ENCODE measurements around the gene SIDT2.

DNA sequence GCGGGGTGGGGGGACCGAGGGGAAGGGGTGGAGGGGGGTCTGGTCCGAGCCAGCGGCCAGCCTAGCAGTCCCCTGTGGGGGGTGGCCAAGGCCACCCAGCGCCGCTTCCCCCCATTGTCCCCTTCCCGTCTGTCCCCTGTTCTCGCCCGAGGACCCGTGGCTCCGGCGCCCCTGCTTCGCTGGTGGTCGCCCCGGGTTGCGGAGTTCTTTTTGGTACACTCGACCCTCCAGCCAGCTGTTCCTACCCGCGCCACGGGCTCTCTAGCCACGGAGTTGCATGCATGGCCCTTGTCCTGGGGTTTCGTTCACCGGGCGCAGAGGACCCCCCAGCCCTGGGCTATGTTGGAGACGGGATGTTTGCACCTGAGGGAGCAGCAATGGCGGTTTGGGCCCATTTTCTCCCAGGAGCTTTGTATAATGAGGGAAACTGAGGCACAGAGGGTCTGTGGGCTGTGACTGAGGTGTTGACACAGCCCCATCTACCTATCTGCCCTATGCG, 54.4 kb downstream of the SIDT2 start:
- TF ChIP-seq, protein P1, sequence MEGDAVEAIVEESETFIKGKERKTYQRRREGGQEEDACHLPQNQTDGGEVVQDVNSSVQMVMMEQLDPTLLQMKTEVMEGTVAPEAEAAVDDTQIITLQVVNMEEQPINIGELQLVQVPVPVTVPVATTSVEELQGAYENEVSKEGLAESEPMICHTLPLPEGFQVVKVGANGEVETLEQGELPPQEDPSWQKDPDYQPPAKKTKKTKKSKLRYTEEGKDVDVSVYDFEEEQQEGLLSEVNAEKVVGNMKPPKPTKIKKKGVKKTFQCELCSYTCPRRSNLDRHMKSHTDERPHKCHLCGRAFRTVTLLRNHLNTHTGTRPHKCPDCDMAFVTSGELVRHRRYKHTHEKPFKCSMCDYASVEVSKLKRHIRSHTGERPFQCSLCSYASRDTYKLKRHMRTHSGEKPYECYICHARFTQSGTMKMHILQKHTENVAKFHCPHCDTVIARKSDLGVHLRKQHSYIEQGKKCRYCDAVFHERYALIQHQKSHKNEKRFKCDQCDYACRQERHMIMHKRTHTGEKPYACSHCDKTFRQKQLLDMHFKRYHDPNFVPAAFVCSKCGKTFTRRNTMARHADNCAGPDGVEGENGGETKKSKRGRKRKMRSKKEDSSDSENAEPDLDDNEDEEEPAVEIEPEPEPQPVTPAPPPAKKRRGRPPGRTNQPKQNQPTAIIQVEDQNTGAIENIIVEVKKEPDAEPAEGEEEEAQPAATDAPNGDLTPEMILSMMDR (IDR thresholded peaks at IDR 0.05; ENCODE audit: poor library complexity, severe bottlenecking) = no peak
- no peak for TF ChIP-seq EZH2 (IDR thresholded peaks at IDR 0.05; ENCODE audit: borderline replicate concordance, insufficient read depth, low read length, poor library complexity, severe bottlenecking)
- TF ChIP-seq TAF1 (IDR thresholded peaks at IDR 0.05; ENCODE audit: low read depth) = no peak
- TF ChIP-seq MXI1 (conservative IDR thresholded peaks at IDR 0.05; ENCODE audit: poor library complexity, severe bottlenecking) = peak; percentile 11
- TF ChIP-seq EP300 (conservative IDR thresholded peaks at IDR 0.05; ENCODE audit: poor library complexity, severe bottlenecking) = no peak
- TF ChIP-seq, protein P2, sequence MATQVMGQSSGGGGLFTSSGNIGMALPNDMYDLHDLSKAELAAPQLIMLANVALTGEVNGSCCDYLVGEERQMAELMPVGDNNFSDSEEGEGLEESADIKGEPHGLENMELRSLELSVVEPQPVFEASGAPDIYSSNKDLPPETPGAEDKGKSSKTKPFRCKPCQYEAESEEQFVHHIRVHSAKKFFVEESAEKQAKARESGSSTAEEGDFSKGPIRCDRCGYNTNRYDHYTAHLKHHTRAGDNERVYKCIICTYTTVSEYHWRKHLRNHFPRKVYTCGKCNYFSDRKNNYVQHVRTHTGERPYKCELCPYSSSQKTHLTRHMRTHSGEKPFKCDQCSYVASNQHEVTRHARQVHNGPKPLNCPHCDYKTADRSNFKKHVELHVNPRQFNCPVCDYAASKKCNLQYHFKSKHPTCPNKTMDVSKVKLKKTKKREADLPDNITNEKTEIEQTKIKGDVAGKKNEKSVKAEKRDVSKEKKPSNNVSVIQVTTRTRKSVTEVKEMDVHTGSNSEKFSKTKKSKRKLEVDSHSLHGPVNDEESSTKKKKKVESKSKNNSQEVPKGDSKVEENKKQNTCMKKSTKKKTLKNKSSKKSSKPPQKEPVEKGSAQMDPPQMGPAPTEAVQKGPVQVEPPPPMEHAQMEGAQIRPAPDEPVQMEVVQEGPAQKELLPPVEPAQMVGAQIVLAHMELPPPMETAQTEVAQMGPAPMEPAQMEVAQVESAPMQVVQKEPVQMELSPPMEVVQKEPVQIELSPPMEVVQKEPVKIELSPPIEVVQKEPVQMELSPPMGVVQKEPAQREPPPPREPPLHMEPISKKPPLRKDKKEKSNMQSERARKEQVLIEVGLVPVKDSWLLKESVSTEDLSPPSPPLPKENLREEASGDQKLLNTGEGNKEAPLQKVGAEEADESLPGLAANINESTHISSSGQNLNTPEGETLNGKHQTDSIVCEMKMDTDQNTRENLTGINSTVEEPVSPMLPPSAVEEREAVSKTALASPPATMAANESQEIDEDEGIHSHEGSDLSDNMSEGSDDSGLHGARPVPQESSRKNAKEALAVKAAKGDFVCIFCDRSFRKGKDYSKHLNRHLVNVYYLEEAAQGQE (IDR thresholded peaks at IDR 0.05; ENCODE audit: borderline replicate concordance) = no peak

Data from neural cell (in vitro differentiated cells).